Measurements from ENCODE around the gene PPP1R3G.

The PPP1R3G gene

DNA sequence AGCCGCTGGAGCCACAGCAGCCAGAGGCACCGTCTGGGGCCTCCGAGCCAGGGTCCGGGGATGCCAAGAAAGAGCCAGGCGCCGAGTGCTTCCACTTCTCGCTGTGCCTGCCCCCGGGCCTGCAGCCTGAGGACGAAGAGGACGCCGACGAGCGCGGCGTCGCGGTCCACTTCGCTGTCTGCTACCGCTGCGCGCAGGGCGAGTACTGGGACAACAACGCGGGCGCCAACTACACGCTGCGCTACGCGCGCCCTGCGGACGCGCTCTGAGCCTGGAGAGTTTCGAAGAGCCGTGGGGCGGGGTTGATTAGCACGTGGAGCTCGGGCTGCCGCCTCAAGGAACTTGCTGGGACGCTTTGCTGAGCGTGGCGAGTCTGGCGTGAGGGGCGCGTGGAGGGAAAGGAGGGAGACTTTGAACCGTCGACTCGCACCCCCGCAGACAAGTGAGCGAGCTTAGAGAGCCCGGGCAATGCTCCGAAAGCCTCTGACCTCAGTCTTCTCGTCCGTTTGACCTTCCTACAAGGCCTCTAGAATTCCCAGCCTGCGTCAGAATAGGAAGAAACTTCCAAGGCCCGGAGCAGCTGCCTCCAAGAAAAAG is 1.3 kb downstream of the PPP1R3G start:
- Histone ChIP-seq H3K79me2 (ENCODE audit: insufficient read depth, low read length) (no peaks in the 10 kb centered on the region), H3K36me3 (ENCODE audit: insufficient read depth, low read length) (no peaks in the 10 kb centered on the region), H3F3A (ENCODE audit: low read depth) (no peaks in the 10 kb centered on the region), H3K4me3 (ENCODE audit: low read length, poor library complexity, severe bottlenecking) (no peak overlapping the region), H3K4me2 (ENCODE audit: low read depth, low read length, poor library complexity, severe bottlenecking) (no peak overlapping the region), H3K4me1 (ENCODE audit: insufficient read depth, low read length, poor library complexity, severe bottlenecking) (peaks cover 10% of the 10 kb centered on the region), H3K27me3 (ENCODE audit: insufficient read depth, low read length, poor library complexity, severe bottlenecking) (no peaks in the 10 kb centered on the region), H2AFZ (ENCODE audit: low read length) (no peak overlapping the region), H3K9me3 (ENCODE audit: insufficient read depth, low read depth, low read length) (no peaks in the 10 kb centered on the region), H4K20me1 (ENCODE audit: insufficient read depth, low read length, poor library complexity, severe bottlenecking) (no peaks in the 10 kb centered on the region), H3K9ac (ENCODE audit: low read depth, low read length, poor library complexity, severe bottlenecking) (no peak overlapping the region), H3K9me2 (replicated peaks; ENCODE audit: low read depth, low read length) (no peaks in the 10 kb centered on the region)
- TF ChIP-seq, protein P1, sequence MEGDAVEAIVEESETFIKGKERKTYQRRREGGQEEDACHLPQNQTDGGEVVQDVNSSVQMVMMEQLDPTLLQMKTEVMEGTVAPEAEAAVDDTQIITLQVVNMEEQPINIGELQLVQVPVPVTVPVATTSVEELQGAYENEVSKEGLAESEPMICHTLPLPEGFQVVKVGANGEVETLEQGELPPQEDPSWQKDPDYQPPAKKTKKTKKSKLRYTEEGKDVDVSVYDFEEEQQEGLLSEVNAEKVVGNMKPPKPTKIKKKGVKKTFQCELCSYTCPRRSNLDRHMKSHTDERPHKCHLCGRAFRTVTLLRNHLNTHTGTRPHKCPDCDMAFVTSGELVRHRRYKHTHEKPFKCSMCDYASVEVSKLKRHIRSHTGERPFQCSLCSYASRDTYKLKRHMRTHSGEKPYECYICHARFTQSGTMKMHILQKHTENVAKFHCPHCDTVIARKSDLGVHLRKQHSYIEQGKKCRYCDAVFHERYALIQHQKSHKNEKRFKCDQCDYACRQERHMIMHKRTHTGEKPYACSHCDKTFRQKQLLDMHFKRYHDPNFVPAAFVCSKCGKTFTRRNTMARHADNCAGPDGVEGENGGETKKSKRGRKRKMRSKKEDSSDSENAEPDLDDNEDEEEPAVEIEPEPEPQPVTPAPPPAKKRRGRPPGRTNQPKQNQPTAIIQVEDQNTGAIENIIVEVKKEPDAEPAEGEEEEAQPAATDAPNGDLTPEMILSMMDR (conservative IDR thresholded peaks at IDR 0.05; ENCODE audit: low read length): no peak
- no peak for TF ChIP-seq EZH2phosphoT487 (IDR thresholded peaks at IDR 0.05; ENCODE audit: borderline replicate concordance)

DNA sequence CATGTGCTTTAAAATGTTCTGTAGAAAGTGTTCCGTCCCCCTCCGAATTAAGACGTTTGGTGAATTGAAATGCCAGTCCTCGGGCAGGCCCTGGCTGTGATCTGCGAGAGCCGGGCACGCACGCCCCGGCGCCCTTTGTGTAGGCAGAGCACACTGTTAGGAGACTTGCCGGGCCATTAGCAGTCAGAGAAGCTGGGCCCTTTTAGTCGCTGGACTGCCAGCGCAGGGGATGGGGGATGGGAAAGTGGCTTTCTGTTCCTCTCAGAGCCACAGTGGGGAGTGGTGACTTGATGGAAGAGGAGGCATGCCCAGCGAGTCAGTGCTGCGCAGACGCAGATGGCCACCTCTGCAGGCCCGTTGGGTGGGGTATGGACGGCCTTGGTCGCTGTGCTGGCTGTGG is 2.2 kb downstream of the PPP1R3G start:
- H2AFZ ChIP-seq (ENCODE audit: low read length): no peak overlapping the region
- no peaks in the 10 kb centered on the region for H3K27me3 ChIP-seq (ENCODE audit: insufficient read depth, low read length, poor library complexity, severe bottlenecking)
- no peaks in the 10 kb centered on the region for H4K20me1 ChIP-seq (ENCODE audit: insufficient read depth, low read length, poor library complexity, severe bottlenecking)
- H3K9me2 ChIP-seq (replicated peaks; ENCODE audit: low read depth, low read length): no peaks in the 10 kb centered on the region
- peaks cover 15% of the 10 kb centered on the region for H3K4me1 ChIP-seq (ENCODE audit: insufficient read depth, low read length, poor library complexity, severe bottlenecking)
- H3K79me2 ChIP-seq (ENCODE audit: insufficient read depth, low read length): no peaks in the 10 kb centered on the region
- no peaks in the 10 kb centered on the region for H3F3A ChIP-seq (ENCODE audit: low read depth)
- H3K9ac ChIP-seq (ENCODE audit: low read depth, low read length, poor library complexity, severe bottlenecking): no peak overlapping the region
- no peaks in the 10 kb centered on the region for H3K36me3 ChIP-seq (ENCODE audit: insufficient read depth, low read length)
- no peaks in the 10 kb centered on the region for H3K9me3 ChIP-seq (ENCODE audit: insufficient read depth, low read depth, low read length)
- TF ChIP-seq, protein P1 (conservative IDR thresholded peaks at IDR 0.05; ENCODE audit: low read length): no peak
- TF ChIP-seq EZH2phosphoT487 (IDR thresholded peaks at IDR 0.05; ENCODE audit: borderline replicate concordance): no peak
- H3K4me3 ChIP-seq (ENCODE audit: low read length, poor library complexity, severe bottlenecking): no peak overlapping the region
- no peak overlapping the region for H3K4me2 ChIP-seq (ENCODE audit: low read depth, low read length, poor library complexity, severe bottlenecking)

DNA sequence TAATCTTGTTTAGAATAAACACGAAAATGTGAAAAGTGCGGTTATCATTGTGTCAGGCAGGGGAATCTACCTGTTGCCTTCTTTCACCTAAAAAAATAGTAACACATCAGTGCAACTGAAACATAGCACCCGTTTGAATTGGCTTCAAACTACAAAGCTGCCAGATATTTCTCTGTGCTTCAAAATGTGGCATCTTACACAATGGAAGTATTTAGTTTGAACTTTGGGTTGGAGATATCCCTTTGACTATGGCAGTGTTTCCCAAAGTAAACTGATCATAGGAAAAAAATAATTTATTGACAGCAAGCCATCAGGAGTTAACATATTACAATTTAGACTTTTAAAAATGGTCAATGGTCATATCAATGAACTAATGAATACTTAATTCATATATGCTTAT is 3.6 kb downstream of the PPP1R3G start:
- Histone ChIP-seq H3K4me2 (ENCODE audit: low read depth, low read length, poor library complexity, severe bottlenecking) (no peak overlapping the region), H3K79me2 (ENCODE audit: insufficient read depth, low read length) (no peaks in the 10 kb centered on the region), H3F3A (ENCODE audit: low read depth) (no peaks in the 10 kb centered on the region), H4K20me1 (ENCODE audit: insufficient read depth, low read length, poor library complexity, severe bottlenecking) (no peaks in the 10 kb centered on the region), H2AFZ (ENCODE audit: low read length) (no peak overlapping the region), H3K36me3 (ENCODE audit: insufficient read depth, low read length) (no peaks in the 10 kb centered on the region), H3K9ac (ENCODE audit: low read depth, low read length, poor library complexity, severe bottlenecking) (no peak overlapping the region), H3K9me2 (replicated peaks; ENCODE audit: low read depth, low read length) (no peaks in the 10 kb centered on the region), H3K4me3 (ENCODE audit: low read length, poor library complexity, severe bottlenecking) (no peak overlapping the region), H3K27me3 (ENCODE audit: insufficient read depth, low read length, poor library complexity, severe bottlenecking) (no peaks in the 10 kb centered on the region), H3K9me3 (ENCODE audit: insufficient read depth, low read depth, low read length) (no peaks in the 10 kb centered on the region), H3K4me1 (ENCODE audit: insufficient read depth, low read length, poor library complexity, severe bottlenecking) (peaks cover 15% of the 10 kb centered on the region)
- TF ChIP-seq EZH2phosphoT487 (IDR thresholded peaks at IDR 0.05; ENCODE audit: borderline replicate concordance): no peak
- TF ChIP-seq, protein P1 (conservative IDR thresholded peaks at IDR 0.05; ENCODE audit: low read length): no peak
